Motor neuron (in vitro differentiated cells): ENCODE data around the gene CLEC4F. TPM values are rescaled to one million over a fixed set of nuclear protein-coding genes. Genes with fewer than 3 reads are reported as not detected.
"Not testable (repeated sequence)": the region's sequence is repeated elsewhere in the genome, so short reads cannot be mapped to it uniquely, and the experiment has no call there.

Experiments
- ATAC-seq, 8 experiments: fragments of 200-7000 bp; cut with Tn5 transposase; replicated peaks in 6 of 8; 2 replicates each; pipeline ENCODE4 v1.8.0; 2021; ENCODE audit warnings: mild to moderate bottlenecking in 8 of 8, moderate library complexity in 8 of 8
- H3K27ac ChIP-seq, 2 donors: fragments of 250-450 bp; sonication (Bioruptor Pico); 2 replicates each; pipeline ENCODE4 v1.9.0; 2021; ENCODE audit warnings: antibody characterized with exemption in 2 of 2, mild to moderate bottlenecking in 2 of 2, moderate library complexity in 1 of 2
- H3K4me1 ChIP-seq, 2 donors: fragments of 250-450 bp; sonication (Bioruptor Pico); replicated peaks in 1 of 2; 2 replicates each; pipeline ENCODE4 v1.6.1; 2021; ENCODE audit warnings: antibody characterized with exemption in 2 of 2, mild to moderate bottlenecking in 2 of 2, moderate library complexity in 1 of 2
- H3K4me3 ChIP-seq, 5 donors: fragments of 250-450 bp; sonication (Bioruptor Pico); 2 replicates each; pipeline ENCODE4 v1.9.0; 2021; ENCODE audit warnings: antibody characterized with exemption in 5 of 5, mild to moderate bottlenecking in 5 of 5, moderate library complexity in 4 of 5
- WGBS, 10 experiments: fragments of 450-650 bp; shearing (Covaris generic); methylation state at CpG; one replicate each; pipeline ENCODE4 v1.0.0; 2022; 5-methylcytosine and 5-hydroxymethylcytosine counted together
- in situ Hi-C, 9 experiments: fragments of 400-800 bp; cut with MboI; loops; one replicate each; pipeline ENCODE4 v1.15.0; 2021; ENCODE audit warnings: low sequenced_read_pairs in 9 of 9, low pct_unique_long_range_greater_than_20kb in 2 of 9; ENCODE audit not compliant: unreplicated experiment in 9 of 9
- total RNA-seq, 8 experiments: library from RNA; unstranded; fragments of 300-600 nt; gene quantifications; 2 replicates each; pipeline versions ENCODE4 v1.2.3 to v1.2.4, GENCODE V29; 2022

The CLEC4F gene
- total RNA-seq, 8 experiments from 2014 or later = 0.17 to 1.1 (median 0.42) TPM; not detected in 2

GRCh38 chr2:70817284-70817954 lies 3.0 kb downstream of the CLEC4F start:
- 20 to 100% (median 86%) methylated on average over 1 to 3 of the region's 3 CpGs; no CpG with 5 or more reads in 4 of the 10 experiments for WGBS, 10 experiments
- in situ Hi-C loops = no loop called here
- Histone ChIP-seq H3K27ac (no peak overlapping the region), H3K4me3 (no peak overlapping the region), H3K4me1 (no peaks in the 10 kb centered on the region)
- no peak for ATAC-seq

GRCh38 chr2:70816726-70817125 lies 3.7 kb downstream of the CLEC4F start:
- Histone ChIP-seq H3K4me3 (no peak overlapping the region), H3K27ac (no peak overlapping the region), H3K4me1 (no peaks in the 10 kb centered on the region)
- ATAC-seq = no peak
- in situ Hi-C loops = no loop called here
- 0 to 94% (median 73%) methylated on average over 2 to 5 of the region's 5 CpGs; no CpG with 5 or more reads in 4 of the 10 experiments for WGBS, 10 experiments

GRCh38 chr2:70808983-70809958 lies 11.1 kb downstream of the CLEC4F start:
- H3K4me1 ChIP-seq = no peaks in the 10 kb centered on the region
- WGBS, 10 experiments = 60 to 100% (median 90%) methylated on average over 1 to 4 of the region's 12 CpGs; no CpG with 5 or more reads in 3 of the 10 experiments
- no peak for ATAC-seq
- H3K27ac ChIP-seq = no peak overlapping the region
- in situ Hi-C loops = no loop called here
- H3K4me3 ChIP-seq = no peak overlapping the region

GRCh38 chr2:70807828-70808118 lies 12.6 kb downstream of the CLEC4F start:
- 48 to 89% (median 83%) methylated on average over 1 to 4 of the region's 4 CpGs; no CpG with 5 or more reads in 3 of the 10 experiments for WGBS, 10 experiments
- in situ Hi-C loops = no loop called here
- ATAC-seq = no peak
- Histone ChIP-seq H3K4me1 (no peaks in the 10 kb centered on the region), H3K4me3 (no peak overlapping the region), H3K27ac (no peak overlapping the region)

DNA sequence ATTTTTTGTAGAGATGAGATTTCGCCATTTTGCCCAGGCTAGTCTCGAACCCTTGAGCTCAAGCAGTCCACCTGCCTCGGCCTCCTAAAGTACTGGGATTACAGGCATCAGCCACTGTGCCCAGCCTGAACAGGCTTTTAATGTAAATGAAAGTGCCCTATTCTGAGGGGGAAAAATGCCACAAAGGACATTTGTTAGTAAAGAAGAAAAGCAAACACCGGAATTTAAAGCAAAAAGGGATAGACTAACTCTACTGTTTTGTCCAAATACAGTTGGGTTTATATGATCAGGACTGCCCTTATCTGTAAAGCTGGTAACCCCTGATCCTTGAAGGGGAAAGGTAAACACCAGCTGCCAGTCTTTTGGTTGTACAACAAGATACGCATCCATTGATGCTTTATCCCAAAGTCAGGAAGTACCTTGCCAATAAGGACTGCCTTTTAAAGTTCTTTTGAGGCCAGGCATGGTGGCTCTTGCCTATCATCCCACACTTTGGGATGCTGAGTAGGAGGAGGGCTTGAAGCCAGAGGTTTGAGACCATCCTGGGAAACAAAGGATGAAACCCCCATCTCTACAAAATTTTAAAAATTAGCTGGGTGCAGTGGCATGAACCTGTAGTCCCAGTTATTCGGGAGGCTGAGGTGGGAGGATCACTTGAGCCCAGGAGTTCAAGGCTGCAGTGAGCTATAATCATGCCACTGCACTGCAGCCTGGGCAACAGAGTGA lies 13.1 kb downstream of the CLEC4F start:
- WGBS, 10 experiments = 33 to 100% (median 72%) methylated on average over 2 to 6 of the region's 6 CpGs
- Histone ChIP-seq H3K27ac (no peak overlapping the region), H3K4me1 (no peaks in the 10 kb centered on the region), H3K4me3 (no peak overlapping the region)
- no peak for ATAC-seq
- in situ Hi-C loops = no loop called here

- H3K4me1 ChIP-seq = no peaks in the 10 kb centered on the region
- H3K4me3 ChIP-seq = no peak overlapping the region
- ATAC-seq = no peak
- WGBS, 10 experiments = 5 to 83% (median 55%) methylated on average over 1 to 6 of the region's 6 CpGs
- in situ Hi-C loops = no loop called here
- H3K27ac ChIP-seq = no peak overlapping the region
These were observed 13.8 kb downstream of the CLEC4F start for GRCh38 chr2:70806620-70807019.

GRCh38 chr2:70806013-70806412 lies 14.4 kb downstream of the CLEC4F start:
- in situ Hi-C loops = no loop called here
- 0 to 100% (median 51%) methylated on average over 1 to 5 of the region's 5 CpGs for WGBS, 10 experiments
- H3K4me3 ChIP-seq = no peak overlapping the region
- H3K4me1 ChIP-seq = no peaks in the 10 kb centered on the region
- H3K27ac ChIP-seq = no peak overlapping the region
- ATAC-seq = no peak

GRCh38 chr2:70801607-70802263 lies 18.7 kb downstream of the CLEC4F start:
- WGBS, 10 experiments = 31 to 100% (median 54%) methylated on average over 1 to 8 of the region's 10 CpGs; no CpG with 5 or more reads in 4 of the 10 experiments
- H3K4me1 ChIP-seq = no peaks in the 10 kb centered on the region
- H3K27ac ChIP-seq = no peak overlapping the region
- in situ Hi-C loops = no loop called here
- H3K4me3 ChIP-seq = no peak overlapping the region
- ATAC-seq = no peak

GRCh38 chr2:70799706-70800105 lies 20.7 kb downstream of the CLEC4F start:
- 5 to 100% (median 70%) methylated on average over 1 to 2 of the region's 2 CpGs; no CpG with 5 or more reads in 1 of the 10 experiments for WGBS, 10 experiments
- in situ Hi-C loops = loop anchor here in 2 of 9 experiments (25.0 kb wide), 3 partner anchors 137 to 487 kb away; partner anchors contain the start of genes ATP6V1B1 (in 1 of the 2) and FAM136A (in 1 of the 2)
- no peak overlapping the region for H3K4me3 ChIP-seq
- no peak overlapping the region for H3K27ac ChIP-seq
- H3K4me1 ChIP-seq = no peaks in the 10 kb centered on the region
- no peak for ATAC-seq

DNA sequence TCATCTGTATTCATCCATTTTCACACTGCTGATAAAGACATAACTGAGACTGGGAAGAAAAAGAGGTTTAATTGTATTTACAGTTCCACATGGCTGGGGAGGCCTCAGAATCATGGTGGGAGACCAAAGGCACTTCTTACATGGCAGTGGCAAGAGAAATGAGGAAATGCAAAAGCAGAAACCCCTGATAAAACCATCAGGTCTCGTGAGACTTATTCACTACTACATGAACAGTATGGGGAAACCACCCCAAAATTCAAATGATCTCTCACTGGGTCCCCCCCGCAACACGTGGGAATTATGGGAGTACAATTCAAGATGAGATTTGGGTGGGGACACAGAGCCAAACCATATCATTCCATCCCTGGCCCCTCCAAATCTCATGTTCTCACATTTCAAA lies 22.4 kb downstream of the CLEC4F start:
- not testable (repeated sequence) for ATAC-seq, H3K27ac ChIP-seq, H3K4me3 ChIP-seq, H3K4me1 ChIP-seq
- in situ Hi-C loops = loop anchor here in 2 of 9 experiments (25.0 kb wide), 3 partner anchors 136 to 486 kb away; partner anchors contain the start of genes ATP6V1B1 (in 1 of the 2) and FAM136A (in 1 of the 2)
- 43 to 90% (median 84%) methylated on average over 1 to 3 of the region's 3 CpGs; no CpG with 5 or more reads in 6 of the 10 experiments for WGBS, 10 experiments

GRCh38 chr2:70797506-70797905 lies 22.9 kb downstream of the CLEC4F start:
- no peak for ATAC-seq
- Histone ChIP-seq H3K4me3 (no peak overlapping the region), H3K27ac (no peak overlapping the region), H3K4me1 (no peaks in the 10 kb centered on the region)
- WGBS, 10 experiments = 0 to 80% (median 20%) methylated on average over 1 to 2 of the region's 2 CpGs; no CpG with 5 or more reads in 4 of the 10 experiments
- in situ Hi-C loops = loop anchor here in 2 of 9 experiments (25.0 kb wide), 3 partner anchors 135 to 485 kb away; partner anchors contain the start of genes ATP6V1B1 (in 1 of the 2) and FAM136A (in 1 of the 2)

- no peak for ATAC-seq
- no peak overlapping the region for H3K27ac ChIP-seq
- H3K4me1 ChIP-seq = no peaks in the 10 kb centered on the region
- WGBS, 10 experiments = 29% methylated on average over 1 of the region's 1 CpG; no CpG with 5 or more reads in 9 of the 10 experiments
- H3K4me3 ChIP-seq = no peak overlapping the region
- in situ Hi-C loops = loop anchor here in 2 of 9 experiments (25.0 kb wide), 3 partner anchors 134 to 484 kb away; partner anchors contain the start of genes ATP6V1B1 (in 1 of the 2) and FAM136A (in 1 of the 2)
These were observed 24.1 kb downstream of the CLEC4F start for GRCh38 chr2:70796262-70796661.
